OCI-M2 (cell line): ENCODE data around the gene PSMC3.

Experiments used
- DNase-seq: peaks from one replicate; lab custom pipeline; 2025; ENCODE audit not compliant: unreplicated experiment; lab: John Stamatoyannopoulos, UW

Gene PSMC3

GRCh38 chr11:47395223-47396048 is 30.8 kb downstream of the PSMC3 start:
- DNase-seq: no peak

- DNase-seq: no peak
Observed at GRCh38 chr11:47394322-47395222, 31.7 kb downstream of the PSMC3 start.

- DNase-seq: no peak
Observed at GRCh38 chr11:47394050-47394321, 32.3 kb downstream of the PSMC3 start.

DNA sequence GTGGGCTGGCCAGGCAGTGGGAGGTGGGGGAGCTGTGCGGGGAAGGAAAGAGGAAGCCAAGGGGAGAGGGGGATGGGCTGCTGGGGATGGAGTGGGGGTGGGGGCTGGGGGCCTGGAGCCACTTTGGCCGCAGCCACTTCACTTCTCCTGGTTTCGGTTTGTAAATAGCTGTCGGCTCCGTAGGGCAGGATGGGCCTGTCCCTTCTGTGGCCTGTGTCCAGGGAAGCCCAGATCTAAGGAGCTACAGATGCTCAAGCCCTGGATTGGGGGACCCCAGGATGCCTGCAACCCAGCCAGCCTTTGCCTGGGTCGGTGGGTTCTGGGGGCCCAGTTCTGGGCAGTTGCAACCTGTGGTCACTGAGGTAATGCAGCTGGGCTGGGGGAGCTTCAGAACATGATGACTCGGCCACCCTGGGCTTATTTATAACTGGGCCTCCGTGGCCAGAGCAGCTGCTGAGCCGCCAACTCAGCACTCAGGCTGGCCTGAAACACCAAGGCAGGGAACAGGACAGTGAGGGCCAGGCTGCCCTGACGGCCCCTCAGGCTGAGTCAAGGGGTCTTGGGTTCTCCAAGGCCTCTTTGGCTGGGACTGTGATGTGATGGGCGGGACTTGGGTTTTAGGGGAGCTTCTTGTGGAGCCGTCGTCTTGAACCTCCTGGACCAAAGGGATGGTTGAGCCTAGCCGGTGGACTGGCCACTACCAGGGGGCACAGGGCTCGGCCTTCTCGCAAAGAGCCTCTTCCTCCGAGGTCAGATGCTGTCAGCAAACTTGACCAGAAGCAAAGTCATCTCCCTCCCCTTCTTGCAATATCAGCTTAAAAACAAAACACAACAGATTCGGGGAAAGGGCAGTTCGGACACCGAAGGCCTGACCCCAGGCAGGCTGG is 32.8 kb downstream of the PSMC3 start:
- no peak for DNase-seq

- DNase-seq: no peak
Observed at GRCh38 chr11:47392546-47393162, 33.6 kb downstream of the PSMC3 start.

- no peak for DNase-seq
Observed at GRCh38 chr11:47391711-47392432, 34.4 kb downstream of the PSMC3 start.

DNA sequence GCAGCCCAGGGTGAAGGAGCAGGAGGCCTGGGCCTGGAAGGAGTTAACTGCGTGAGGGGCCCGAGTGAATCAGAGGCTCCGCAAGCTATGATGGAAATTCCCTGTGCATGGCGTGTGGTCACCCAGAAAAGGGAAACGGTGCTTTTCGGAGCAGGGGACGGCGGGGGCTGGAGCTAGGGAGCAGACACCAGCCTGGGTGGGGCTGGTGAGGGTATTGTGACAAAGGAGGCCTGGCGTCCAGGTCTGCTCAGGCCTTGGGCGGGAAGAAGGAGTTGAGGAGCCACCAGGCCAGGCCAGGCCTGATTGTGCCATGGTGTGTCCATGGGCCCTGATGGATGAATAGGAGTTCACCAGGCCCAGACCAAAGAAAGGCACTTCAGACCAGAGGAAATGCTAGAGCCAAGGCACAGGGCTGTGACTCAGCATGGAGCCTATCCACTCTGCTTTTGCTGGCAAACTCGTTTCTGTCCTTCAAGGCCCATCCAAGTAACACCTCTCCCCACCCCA is 35.1 kb downstream of the PSMC3 start:
- DNase-seq: no peak

GRCh38 chr11:47390422-47390760 is 35.8 kb downstream of the PSMC3 start:
- DNase-seq: no peak

- no peak for DNase-seq
Observed at GRCh38 chr11:47389577-47390421, 36.4 kb downstream of the PSMC3 start.

DNA sequence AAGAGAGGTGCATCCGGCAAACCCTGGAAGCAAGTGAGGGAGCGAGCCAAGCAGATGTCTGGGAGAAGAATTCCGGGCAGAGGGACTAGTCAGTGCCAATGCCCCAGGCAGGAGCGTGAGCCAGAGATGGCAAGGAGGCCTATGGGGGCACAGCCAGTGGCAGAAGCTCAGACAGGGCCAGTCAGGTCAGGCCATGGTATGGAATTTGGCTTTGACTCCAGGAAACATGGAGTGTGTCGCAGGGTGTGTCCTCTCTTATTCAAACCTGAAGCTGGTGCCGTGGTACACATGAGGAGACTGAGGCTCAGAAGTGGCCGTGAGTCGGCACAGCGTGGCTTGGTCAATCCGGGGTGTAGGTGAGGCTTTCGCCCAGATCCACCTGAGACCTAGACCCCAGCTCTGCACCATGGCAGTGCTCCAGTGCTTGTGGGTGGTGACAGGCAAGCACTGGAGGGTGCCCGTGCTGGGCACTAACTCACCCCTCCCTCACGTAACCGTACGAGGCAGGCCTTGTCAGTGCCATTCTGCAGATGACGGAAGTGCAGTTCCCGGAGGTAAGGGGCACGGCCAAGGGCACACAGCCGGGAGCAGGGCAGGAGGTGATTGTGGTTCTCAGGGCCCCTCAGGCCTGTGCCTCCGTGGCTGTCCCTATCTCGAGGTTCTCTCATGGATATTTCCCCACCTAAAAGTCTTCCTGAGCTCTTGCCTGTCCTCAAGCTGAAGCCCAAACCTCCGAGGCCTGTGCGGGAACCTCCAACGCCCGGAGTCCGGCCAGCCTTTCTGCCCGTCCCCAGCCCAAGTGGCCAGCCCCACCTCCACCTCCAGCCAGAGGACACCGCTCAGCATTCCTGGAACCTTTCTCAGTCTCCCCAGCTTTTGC is 37.3 kb downstream of the PSMC3 start:
- no peak for DNase-seq

DNA sequence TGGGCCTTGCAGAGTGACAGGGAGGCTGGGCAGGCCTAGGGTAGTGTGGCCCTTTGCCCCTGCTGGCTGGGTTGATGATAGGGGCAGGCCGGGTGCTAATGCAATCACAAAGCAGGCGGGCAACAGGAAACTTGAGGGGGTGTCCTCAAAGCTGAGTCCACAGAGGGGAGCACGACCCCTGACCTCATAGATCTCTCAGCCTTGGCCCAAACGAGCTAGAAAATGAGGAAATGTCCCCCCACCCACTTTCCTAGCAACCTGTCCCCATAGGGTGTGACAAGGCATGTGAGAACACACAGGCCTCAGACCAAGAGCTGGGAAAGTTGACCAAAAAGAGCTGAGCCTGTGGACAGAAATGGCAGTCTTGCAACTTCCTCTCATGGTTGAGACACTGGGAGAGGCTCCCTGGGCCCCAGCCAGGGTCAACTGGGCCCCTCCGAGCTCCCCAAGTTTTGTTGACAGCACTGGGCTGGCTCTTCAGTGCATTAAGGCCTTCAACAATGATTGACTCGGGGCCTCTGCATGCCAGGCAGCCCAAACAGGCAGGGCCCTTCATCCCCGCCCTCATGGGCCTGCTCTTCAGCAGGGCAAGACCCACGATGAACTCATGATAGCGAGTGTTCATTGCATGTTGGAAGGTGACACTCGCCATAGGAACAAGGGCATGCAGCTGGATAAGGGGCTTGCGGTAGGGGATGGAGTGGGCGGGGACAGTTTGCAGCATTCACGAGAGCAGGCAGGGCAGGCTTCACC is 38.1 kb downstream of the PSMC3 start:
- no peak for DNase-seq

DNA sequence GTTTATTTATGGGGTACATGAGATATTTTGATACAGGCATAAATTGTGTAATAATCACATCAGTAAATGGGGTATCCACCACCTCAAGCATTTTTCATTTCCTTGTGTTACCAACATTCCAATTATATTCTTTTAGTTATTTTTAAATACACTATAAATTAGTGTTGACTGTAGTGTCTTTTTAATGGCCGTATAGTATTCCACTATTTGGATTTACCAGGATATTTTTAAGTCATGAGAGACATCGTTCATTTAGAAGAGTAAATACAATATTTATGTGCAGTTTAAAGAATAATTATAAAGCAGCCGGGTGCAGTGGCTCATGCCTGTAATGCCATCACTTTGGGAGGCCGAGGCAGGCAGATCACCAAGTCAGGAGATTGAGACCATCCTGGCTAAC is 41.7 kb downstream of the PSMC3 start:
- no peak for DNase-seq

- no peak for DNase-seq
Observed at GRCh38 chr11:47383071-47383470, 43.2 kb downstream of the PSMC3 start.

DNA sequence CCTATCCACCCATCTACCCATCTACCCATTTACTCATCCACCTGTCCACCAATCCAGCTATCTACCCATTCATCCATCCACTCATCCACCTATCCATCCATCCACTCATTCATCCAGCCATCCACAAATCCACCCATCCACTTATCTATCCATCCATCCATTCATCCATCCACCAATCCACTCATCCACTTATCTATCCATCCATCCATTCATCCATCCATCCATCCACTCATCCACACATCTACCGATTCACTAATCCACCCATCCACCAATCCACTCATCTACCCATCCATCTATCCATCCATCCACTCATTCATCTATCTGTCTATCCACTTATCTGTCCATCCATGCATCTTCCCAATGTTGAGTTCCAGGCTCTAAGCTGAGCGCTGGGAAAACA is 46.2 kb downstream of the PSMC3 start:
- no peak for DNase-seq

- DNase-seq: no peak
Observed at GRCh38 chr11:47379317-47379716, 46.9 kb downstream of the PSMC3 start.

DNA sequence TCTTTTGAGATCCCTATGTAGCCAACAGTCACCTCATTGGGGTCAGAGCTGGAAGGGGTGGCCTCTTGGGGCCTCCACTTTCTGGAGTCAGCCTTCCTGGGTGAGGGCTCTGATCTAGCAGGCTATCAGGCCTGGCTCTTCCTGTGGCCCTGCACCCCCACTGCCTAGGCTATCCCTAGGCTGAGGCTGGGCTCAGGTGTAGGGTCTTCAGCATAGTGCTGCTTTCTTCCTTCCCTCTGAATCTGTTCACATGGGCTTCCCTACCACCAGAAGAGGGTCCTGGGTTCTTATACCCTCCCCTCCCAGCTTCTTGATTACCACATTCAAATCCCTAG is 47.4 kb downstream of the PSMC3 start:
- DNase-seq: no peak

DNA sequence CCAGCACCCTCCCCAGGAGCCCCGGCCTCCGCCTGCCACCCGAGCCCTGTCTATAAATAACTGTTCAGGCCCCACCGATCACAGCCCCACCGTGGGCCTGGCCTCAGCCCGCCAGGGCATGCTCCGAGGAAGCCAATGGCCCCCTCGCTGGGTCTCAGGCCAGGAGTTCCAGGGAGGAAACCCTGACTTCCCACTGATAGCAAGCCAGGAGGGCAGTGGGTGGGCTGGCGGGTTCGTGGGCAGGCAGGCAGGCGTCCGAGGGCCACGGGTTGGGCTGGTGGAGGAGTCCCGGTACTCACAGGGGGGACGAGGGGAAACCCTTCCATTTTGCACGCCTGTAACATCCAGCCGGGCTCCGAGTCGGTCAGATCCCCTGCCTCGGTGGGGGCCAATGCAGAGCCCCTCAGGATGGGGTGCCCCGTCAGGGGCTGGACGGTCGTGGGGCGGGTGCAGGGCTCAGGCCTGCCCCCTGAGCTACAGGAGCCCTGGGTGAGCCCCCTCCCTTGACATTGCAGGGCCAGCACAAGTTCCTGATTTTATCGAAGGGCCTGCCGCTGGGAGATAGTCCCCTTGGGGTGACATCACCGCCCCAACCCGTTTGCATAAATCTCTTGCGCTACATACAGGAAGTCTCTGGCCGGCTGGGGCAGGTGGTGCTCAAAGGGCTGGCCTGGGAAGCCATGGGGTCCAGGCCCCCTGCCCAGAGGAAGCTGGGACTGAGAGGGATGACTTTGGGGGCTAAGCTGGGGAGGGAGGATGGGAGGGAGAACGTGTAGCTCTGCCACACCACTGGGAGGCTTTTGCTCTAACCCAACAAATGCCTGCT is 48.0 kb downstream of the PSMC3 start, which contains the start of gene SPI1:
TSS of gene SPI1 (minus strand) at position 538 of the 826 bp plus-strand sequence. CDS start at position 344, 194 bp downstream.
- DNase-seq: peak; percentile 44
